ENCODE results near the gene PALD1. TPM values are rescaled to one million over a fixed set of nuclear protein-coding genes. Genes with fewer than 3 reads are reported as not detected.
A peak's percentile ranks its signal among the peaks of the same experiment; 100 is the strongest.

Gene PALD1
- total RNA-seq, 3 donors from 2014 or later, result 1.9 to 7.5 (median 5.9) TPM

GRCh38 chr10:70433581-70434280 lies 44.8 kb upstream of the PALD1 start:
- no peak overlapping the region for H3K4me3 ChIP-seq
- no peaks in the 10 kb centered on the region for H3K9me3 ChIP-seq
- no peak overlapping the region for H3K27ac ChIP-seq
- TF ChIP-seq POLR2A (IDR thresholded peaks at IDR 0.05) (no peak), POLR2AphosphoS5 (IDR thresholded peaks at IDR 0.05) (no peak), CTCF (IDR thresholded peaks at IDR 0.05) (no peak)
- no peak for DNase-seq (ENCODE audit: low spot score in 2 of 2)
- no peaks in the 10 kb centered on the region for H3K27me3 ChIP-seq
- peaks cover 0 to 13% of the 10 kb centered on the region in 2 donors for H3K4me1 ChIP-seq
- intact Hi-C loops (cut with DNase I; ENCODE audit: low total_unique reads), result no loop called here
- no peaks in the 10 kb centered on the region for H3K36me3 ChIP-seq

GRCh38 chr10:70435241-70436085 lies 43.1 kb upstream of the PALD1 start:
- H3K4me1 ChIP-seq, result peaks cover 2 to 13% of the 10 kb centered on the region in 2 donors
- no peak overlapping the region for H3K27ac ChIP-seq
- H3K27me3 ChIP-seq, result peaks cover 0 to 12% of the 10 kb centered on the region in 2 donors
- intact Hi-C loops (cut with DNase I; ENCODE audit: low total_unique reads), result no loop called here
- no peaks in the 10 kb centered on the region for H3K9me3 ChIP-seq
- H3K36me3 ChIP-seq, result no peaks in the 10 kb centered on the region
- TF ChIP-seq CTCF (IDR thresholded peaks at IDR 0.05) (no peak), POLR2A (IDR thresholded peaks at IDR 0.05) (no peak), POLR2AphosphoS5 (IDR thresholded peaks at IDR 0.05) (no peak)
- no peak overlapping the region for H3K4me3 ChIP-seq
- DNase-seq (ENCODE audit: low spot score in 2 of 2), result no peak

GRCh38 chr10:70437721-70438120 lies 40.8 kb upstream of the PALD1 start:
- Histone ChIP-seq H3K4me3 (no peak overlapping the region), H3K36me3 (no peaks in the 10 kb centered on the region), H3K4me1 (peaks cover 5 to 10% of the 10 kb centered on the region in 2 donors), H3K27me3 (peaks cover 0 to 34% of the 10 kb centered on the region in 2 donors), H3K9me3 (no peaks in the 10 kb centered on the region), H3K27ac (no peak overlapping the region)
- TF ChIP-seq POLR2AphosphoS5 (IDR thresholded peaks at IDR 0.05) (no peak), POLR2A (IDR thresholded peaks at IDR 0.05) (no peak), CTCF (IDR thresholded peaks at IDR 0.05) (no peak)
- intact Hi-C loops (cut with DNase I; ENCODE audit: low total_unique reads), result no loop called here
- DNase-seq (ENCODE audit: low spot score in 2 of 2), result no peak

GRCh38 chr10:70440296-70441160 lies 38.0 kb upstream of the PALD1 start:
- intact Hi-C loops (cut with DNase I; ENCODE audit: low total_unique reads), result no loop called here
- no peak for DNase-seq (ENCODE audit: low spot score in 2 of 2)
- peaks cover 5 to 10% of the 10 kb centered on the region in 2 donors for H3K4me1 ChIP-seq
- H3K4me3 ChIP-seq, result peak overlapping the region in 2 of 3 donors; percentile 27 to 61
- H3K9me3 ChIP-seq, result no peaks in the 10 kb centered on the region
- H3K27ac ChIP-seq, result no peak overlapping the region
- H3K36me3 ChIP-seq, result no peaks in the 10 kb centered on the region
- TF ChIP-seq POLR2AphosphoS5 (IDR thresholded peaks at IDR 0.05) (no peak), CTCF (IDR thresholded peaks at IDR 0.05) (no peak), POLR2A (IDR thresholded peaks at IDR 0.05) (no peak)
- H3K27me3 ChIP-seq, result peaks cover 0 to 34% of the 10 kb centered on the region in 2 donors

Measured in breast epithelium (tissue), 4 donors.